ENCODE results near the gene TMCC2.
A peak's percentile ranks its signal among the peaks of the same experiment; 100 is the strongest.

Gene TMCC2

DNA sequence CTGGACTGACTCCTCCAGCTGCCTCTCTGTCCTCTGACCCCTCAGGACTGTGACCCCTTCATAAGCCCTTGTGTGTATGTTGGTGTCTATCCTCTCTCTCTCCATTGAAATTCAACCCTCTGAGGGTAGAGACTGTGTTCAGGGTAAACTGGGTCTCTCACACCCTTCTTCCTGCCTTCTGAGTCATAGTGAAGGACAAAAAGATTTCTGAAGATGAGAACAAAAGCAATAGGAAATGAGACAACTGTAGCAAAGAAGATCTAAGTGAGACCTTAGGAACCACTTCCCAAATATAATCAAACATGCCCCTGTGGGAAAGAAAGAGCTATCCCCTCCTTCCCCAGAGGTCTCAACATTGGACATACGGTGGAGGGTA lies 76.9 kb downstream of the TMCC2 start:
- H3K4me1 ChIP-seq = peaks cover 29% of the 10 kb centered on the region
- peaks cover 64% of the 10 kb centered on the region for H3K36me3 ChIP-seq (replicated peaks)
- no peak for DNase-seq (ENCODE audit: low spot score in 2 of 2)
- in situ Hi-C loops (cut with MboI; ENCODE audit: low sequenced_read_pairs) = no loop called here
- no peaks in the 10 kb centered on the region for H3K27me3 ChIP-seq (ENCODE audit: low read depth)
- H3K4me3 ChIP-seq = no peak overlapping the region
- no peaks in the 10 kb centered on the region for H3K9me3 ChIP-seq

DNA sequence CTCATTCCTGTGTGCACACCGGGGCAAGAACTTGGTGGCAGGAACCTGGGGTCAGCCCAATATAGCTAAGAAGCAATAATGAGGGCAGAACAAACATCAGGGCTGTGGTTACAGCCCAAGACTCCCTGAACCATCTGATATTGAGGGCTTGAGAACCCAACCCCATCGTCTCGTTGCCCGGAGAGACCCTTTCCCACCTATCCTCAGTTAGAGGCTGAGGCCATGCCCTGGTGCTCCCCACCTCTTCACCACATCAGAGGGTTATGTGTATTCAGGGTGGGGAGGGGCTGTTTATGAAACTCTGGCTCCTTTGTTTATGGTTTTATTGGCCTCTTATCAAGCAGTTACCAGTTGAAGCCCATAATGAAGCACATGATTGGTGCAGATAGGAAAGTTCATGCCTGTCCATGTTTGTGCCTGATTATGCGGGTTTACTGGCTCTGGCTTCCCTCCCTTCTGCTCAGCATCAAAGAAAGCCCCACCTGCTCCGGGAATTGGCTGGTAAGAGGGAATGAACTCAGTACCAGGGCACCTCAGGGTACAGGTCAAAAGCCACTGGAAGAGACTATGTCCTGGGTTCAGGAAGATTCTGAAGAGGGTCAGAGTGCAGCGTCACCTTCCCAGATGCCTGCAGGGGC lies 79.3 kb downstream of the TMCC2 start:
- peaks cover 81% of the 10 kb centered on the region for H3K36me3 ChIP-seq (replicated peaks)
- no peaks in the 10 kb centered on the region for H3K27me3 ChIP-seq (ENCODE audit: low read depth)
- no peaks in the 10 kb centered on the region for H3K9me3 ChIP-seq
- H3K4me3 ChIP-seq = no peak overlapping the region
- H3K4me1 ChIP-seq = peaks cover 10% of the 10 kb centered on the region
- DNase-seq (ENCODE audit: low spot score in 2 of 2) = no peak
- in situ Hi-C loops (cut with MboI; ENCODE audit: low sequenced_read_pairs) = no loop called here

DNA sequence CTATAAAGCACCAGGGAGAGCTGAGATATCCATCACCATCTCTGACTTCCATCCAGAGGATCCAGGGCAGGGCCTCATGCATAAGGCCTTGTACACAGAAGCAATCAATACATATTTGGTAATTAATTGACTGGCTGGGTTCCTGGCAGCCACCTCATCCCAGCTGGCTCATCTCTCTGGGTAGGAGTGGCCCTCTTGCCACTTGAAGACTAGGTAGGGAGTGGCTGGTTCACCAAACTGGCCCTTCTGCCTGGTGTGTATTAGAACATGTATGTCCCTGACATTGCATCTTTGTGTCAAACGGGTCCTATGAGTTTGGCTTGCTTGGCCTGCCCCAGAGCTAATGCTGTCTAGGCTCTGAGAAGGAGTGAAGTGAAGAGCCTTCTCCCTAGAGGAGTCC lies 82.0 kb downstream of the TMCC2 start:
- peaks cover 56% of the 10 kb centered on the region for H3K36me3 ChIP-seq (replicated peaks)
- no peak for DNase-seq (ENCODE audit: low spot score in 2 of 2)
- peaks cover 19% of the 10 kb centered on the region for H3K4me1 ChIP-seq
- in situ Hi-C loops (cut with MboI; ENCODE audit: low sequenced_read_pairs) = no loop called here
- H3K27me3 ChIP-seq (ENCODE audit: low read depth) = no peaks in the 10 kb centered on the region
- no peaks in the 10 kb centered on the region for H3K9me3 ChIP-seq
- H3K4me3 ChIP-seq = no peak overlapping the region

DNA sequence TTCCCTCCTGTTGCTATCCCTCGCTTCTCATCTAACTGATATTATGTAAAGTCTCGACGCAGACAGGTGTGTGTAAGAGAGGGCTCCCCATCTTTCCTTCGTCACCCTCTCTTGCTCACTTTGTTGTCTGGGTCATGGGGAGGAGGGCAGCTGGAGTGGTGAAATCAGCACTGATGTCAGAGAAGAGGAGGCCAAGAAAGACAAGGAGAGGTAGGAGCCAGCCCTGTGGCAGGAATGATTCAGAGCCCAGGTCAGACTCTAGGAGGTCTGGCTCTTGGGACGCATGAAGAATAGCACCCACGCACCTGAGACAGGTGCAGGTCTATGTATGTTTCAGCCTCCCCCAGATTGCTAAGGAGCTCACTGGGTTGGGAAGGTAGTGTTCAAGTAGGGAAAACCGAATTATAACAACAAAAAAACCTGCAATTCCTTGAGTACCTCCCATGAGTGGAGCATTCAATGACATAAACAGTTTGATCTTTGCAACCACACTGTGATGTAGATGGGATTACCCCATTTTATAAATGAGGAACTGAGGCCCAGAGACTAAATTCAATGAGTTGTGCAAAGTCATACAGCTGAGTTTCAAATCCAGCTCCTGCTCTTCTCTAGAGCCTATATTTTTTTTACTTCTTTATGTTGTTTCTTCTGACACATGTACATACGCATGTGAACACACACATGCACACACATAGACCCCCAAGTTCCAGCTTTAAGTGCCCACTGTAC lies 83.4 kb downstream of the TMCC2 start:
- Histone ChIP-seq H3K4me3 (no peak overlapping the region), H3K4me1 (peaks cover 26% of the 10 kb centered on the region), H3K27me3 (ENCODE audit: low read depth) (no peaks in the 10 kb centered on the region), H3K36me3 (replicated peaks) (peaks cover 45% of the 10 kb centered on the region), H3K9me3 (no peaks in the 10 kb centered on the region)
- no peak for DNase-seq (ENCODE audit: low spot score in 2 of 2)
- in situ Hi-C loops (cut with MboI; ENCODE audit: low sequenced_read_pairs) = no loop called here

DNA sequence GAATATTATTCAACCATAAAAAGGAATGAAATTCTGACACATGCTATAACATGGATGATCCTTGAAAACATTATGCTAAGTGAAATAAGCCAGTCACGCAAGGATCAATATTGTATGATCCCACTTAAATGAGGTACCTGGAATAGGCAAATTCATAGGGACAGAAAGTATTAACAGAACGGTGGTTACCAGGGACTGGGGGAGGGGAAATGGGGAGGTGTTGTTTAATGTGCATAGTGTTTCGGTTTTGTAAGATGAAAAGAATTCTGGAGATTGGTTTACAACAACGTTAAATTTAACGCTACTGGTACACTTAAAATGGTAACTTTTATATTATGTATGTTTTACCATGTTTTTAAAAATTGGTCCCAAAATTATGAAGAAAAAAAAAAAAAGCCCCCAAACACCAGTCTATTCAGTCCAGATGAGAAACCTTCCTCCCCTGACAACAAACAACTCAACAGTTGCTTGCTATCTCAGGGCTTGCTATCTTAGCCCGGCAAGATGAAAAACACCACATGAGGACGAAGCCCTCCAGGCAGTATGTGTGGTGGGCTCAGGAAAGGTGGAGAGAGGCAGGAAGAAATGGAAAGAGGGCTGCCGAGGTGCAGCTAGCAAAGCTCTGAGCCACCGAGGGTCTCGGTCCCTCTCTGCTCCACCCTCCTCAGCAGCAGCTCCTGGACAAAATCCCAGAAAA lies 85.3 kb downstream of the TMCC2 start:
- no peaks in the 10 kb centered on the region for H3K9me3 ChIP-seq
- no peak for DNase-seq (ENCODE audit: low spot score in 2 of 2)
- H3K4me1 ChIP-seq = peaks cover 45% of the 10 kb centered on the region
- H3K4me3 ChIP-seq = peak overlapping the region; percentile 16
- H3K27me3 ChIP-seq (ENCODE audit: low read depth) = no peaks in the 10 kb centered on the region
- H3K36me3 ChIP-seq (replicated peaks) = peaks cover 28% of the 10 kb centered on the region
- in situ Hi-C loops (cut with MboI; ENCODE audit: low sequenced_read_pairs) = no loop called here

DNA sequence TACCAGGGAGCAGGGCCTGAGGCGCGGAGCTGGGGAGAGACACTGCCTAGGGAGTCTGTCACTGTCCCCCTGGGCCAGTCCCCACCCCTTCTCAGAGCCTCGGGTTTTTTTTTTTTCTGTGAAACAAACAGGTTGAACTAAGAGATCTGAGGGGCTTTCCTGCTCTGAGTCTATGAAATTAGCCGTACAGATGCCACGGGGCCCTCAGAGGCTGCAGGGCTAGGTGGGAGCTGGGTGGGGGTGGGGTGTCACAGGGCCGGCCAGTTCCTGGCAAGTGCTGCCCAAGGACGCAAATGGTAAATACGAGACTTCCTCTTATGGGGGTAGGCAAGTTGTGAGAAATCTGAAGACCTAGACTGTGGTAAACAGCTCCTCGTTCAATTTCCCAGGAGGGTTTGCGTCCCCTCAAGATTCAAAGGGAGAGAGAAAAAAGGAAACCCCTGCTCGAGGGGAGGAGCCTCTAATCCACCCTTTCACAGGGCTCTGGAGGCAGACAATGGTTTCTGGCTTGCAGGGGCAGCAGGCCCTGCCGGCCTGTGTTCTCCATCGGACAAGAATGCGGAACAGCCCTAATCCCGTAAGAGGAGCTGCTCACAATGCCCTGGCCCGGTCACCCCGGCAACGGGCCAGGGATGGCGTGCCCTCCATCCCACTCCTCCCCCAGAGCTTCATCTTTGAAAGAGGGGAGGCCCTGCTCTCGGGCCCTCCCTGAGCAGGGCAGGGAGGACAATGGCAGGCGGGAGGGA lies 86.0 kb downstream of the TMCC2 start:
- peak overlapping the region; percentile 16 for H3K4me3 ChIP-seq
- in situ Hi-C loops (cut with MboI; ENCODE audit: low sequenced_read_pairs) = no loop called here
- no peaks in the 10 kb centered on the region for H3K9me3 ChIP-seq
- H3K36me3 ChIP-seq (replicated peaks) = peaks cover 22% of the 10 kb centered on the region
- H3K27me3 ChIP-seq (ENCODE audit: low read depth) = no peaks in the 10 kb centered on the region
- H3K4me1 ChIP-seq = peaks cover 52% of the 10 kb centered on the region
- peak; percentile 96 to 100 for DNase-seq (ENCODE audit: low spot score in 2 of 2)

DNA sequence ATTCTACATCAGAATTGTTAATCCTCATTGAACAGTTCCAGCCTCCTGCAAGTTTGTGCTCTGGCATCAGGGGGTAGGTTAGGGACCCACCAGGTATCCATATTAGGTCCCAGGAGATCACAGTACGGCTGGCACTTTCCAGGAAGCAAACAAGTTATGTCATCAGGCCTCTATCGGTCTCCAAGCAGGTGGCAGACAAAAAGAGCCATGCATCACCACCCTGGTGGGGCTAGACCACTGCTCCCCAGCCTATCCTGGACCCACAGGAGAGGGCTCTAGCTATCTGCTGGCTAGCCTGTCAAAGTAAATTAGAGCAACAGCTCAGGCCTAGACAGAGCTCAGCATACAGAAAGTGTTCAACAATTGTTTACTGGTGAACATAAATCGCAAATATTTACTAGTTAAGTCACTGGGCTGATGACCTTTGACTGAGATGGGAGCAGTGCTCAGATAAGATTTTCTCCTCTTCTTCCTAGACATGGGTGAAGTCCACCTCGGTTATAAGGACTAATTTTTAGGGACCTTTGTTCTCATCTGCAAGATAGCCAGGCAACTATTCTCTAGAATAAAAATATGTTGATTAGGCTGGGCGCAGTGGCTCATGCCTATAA lies 87.4 kb downstream of the TMCC2 start:
- in situ Hi-C loops (cut with MboI; ENCODE audit: low sequenced_read_pairs) = no loop called here
- peaks cover 64% of the 10 kb centered on the region for H3K4me1 ChIP-seq
- peaks cover 15% of the 10 kb centered on the region for H3K36me3 ChIP-seq (replicated peaks)

DNA sequence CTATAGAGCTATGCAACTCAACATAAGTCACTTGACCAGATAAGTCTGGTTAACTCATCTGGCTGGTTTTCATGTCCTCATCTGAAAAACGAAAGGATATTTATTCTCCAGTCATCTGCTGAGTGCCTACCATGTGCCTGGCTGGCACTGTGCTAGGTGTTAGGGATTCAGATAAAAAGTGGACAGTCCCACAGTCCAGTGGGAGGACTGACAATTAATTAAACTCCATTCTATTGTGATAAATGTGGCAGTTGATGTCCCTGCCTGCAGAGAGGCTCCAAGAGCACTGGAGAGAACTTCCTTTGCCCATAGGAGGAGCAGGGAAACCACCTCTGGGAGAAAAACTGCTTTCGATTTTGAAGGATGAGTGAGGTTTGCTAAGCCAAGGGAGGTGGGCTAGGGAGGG lies 88.4 kb downstream of the TMCC2 start:
- in situ Hi-C loops (cut with MboI; ENCODE audit: low sequenced_read_pairs) = no loop called here
- DNase-seq (ENCODE audit: low spot score in 2 of 2) = no peak
- Histone ChIP-seq H3K4me1 (peaks cover 64% of the 10 kb centered on the region), H3K36me3 (replicated peaks) (peaks cover 6% of the 10 kb centered on the region; the same call in 1 of the 2 replicates), H3K9me3 (no peaks in the 10 kb centered on the region), H3K4me3 (no peak overlapping the region), H3K27me3 (ENCODE audit: low read depth) (no peaks in the 10 kb centered on the region)

More for the DNA sequence above, 87.4 kb downstream of the TMCC2 start:
- H3K27me3 ChIP-seq (ENCODE audit: low read depth) = no peaks in the 10 kb centered on the region
- no peak for DNase-seq (ENCODE audit: low spot score in 2 of 2)
- H3K9me3 ChIP-seq = no peaks in the 10 kb centered on the region
- no peak overlapping the region for H3K4me3 ChIP-seq

DNA sequence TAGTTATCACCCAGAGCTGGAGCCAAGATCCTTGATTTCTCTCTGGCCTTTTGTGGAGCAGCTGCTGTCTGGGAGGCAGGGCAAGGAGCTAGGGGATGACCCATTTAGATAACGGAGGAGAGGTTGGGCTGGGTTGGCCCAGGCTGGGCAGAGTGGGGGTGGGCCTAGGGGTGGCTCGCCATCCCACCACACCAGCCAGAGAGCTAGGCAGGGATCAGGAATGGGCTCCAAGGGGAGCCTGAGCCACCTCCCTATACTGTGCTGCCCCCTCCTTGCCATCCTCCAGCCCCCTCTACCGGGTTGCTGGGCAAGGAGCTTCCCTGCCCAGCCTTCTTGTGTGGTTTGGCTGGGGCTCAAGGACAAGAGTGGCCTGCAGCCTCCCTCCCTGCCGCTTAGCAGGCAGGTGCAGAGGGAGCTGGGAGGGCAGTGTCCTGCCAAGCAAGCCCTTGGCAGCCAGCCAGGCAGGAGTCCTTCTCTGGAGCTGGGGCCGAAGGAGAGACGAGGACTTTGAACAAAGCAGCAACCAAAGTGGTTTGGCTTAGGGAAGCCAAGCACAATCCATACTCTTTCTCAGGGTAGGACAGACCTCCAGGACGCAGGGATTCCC lies 89.7 kb downstream of the TMCC2 start:
- no peak overlapping the region for H3K4me3 ChIP-seq
- H3K4me1 ChIP-seq = peaks cover 67% of the 10 kb centered on the region
- H3K27me3 ChIP-seq (ENCODE audit: low read depth) = no peaks in the 10 kb centered on the region
- H3K36me3 ChIP-seq (replicated peaks) = no peaks in the 10 kb centered on the region; the same call in 1 of the 2 replicates
- in situ Hi-C loops (cut with MboI; ENCODE audit: low sequenced_read_pairs) = no loop called here
- no peaks in the 10 kb centered on the region for H3K9me3 ChIP-seq
- peak in 1 of 2 experiments; percentile 76 for DNase-seq (ENCODE audit: low spot score in 2 of 2)

DNA sequence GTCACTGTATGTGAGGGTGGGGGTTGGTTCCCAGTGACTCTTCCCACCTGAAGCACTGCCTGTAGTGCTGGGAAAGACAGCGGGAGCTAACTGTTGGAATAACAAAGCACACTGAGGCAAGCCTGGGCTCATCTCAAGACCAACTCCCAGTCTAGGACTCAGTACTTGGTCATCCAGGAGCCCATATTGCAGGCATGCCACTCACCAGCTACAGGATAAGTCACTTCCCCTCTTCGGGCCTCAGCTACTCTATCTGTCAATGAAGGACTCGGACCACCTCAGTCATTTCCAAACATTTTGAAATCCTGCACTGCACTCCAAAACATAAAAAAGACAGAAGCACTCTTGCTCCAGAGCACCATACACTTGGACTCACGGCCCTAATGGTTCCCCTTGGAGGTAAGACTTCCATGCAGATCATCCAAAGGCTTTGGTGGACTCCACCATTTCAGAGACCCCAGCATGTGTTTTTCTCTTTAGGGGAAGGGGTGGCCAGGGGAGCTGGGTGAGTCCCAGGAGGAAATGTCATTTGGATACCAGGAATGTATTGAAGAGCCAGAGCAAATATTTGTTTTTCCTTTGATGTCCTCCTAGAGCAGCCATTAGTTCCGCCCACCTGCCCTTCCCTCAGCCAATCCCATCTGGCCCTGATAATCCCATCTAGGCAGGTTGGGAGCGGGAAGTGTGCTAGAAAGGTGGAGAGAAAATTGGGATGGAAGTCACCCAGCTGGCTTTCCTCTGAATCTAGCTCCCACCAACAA lies 90.7 kb downstream of the TMCC2 start:
- peak in 1 of 2 experiments; percentile 46 for DNase-seq (ENCODE audit: low spot score in 2 of 2)
- Histone ChIP-seq H3K27me3 (ENCODE audit: low read depth) (no peaks in the 10 kb centered on the region), H3K4me1 (peaks cover 59% of the 10 kb centered on the region), H3K4me3 (no peak overlapping the region), H3K36me3 (replicated peaks) (no peaks in the 10 kb centered on the region; the same call in 1 of the 2 replicates), H3K9me3 (no peaks in the 10 kb centered on the region)
- in situ Hi-C loops (cut with MboI; ENCODE audit: low sequenced_read_pairs) = no loop called here

DNA sequence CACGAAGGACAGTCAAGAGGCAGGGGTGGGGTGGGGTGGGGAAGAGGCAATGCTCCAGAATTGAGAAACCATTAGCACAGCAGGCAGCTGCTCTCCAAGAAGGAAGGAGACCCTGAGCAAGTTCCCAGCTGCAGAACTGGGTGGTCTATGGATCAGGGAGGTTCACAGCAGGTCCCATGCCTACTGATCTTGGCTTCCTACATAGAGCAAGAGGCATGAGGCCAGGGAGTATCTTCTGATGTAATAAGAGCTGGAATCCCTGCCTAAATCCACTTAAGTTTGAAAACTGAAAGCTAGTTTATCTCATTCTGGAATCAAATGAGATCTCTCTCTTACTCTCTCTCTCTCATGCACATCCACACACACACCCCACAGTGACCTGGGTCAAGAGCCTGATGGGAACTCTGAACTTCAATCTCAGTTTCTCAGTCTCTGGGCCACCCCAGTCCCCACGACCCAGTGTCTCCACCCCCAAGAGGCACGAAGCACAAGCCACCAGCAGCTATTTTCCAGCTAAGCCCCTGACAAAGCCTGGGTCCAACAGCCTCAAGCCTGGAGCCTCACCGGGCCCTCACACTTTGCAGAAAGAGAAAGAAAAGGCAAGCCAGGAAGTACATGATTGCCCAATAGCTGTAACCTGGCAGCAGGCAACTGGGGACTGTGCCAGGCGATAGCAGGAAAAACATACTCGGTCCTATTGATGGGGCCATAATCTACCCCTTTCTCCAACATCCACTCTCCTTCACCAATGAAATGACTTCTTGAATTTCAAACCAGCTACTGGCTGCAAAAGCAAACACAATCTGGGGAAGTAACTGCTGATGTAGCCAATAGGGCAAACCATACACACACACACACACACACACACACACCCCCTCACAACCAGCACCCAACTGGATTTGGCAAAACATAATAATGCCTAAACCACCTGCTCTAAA lies 91.6 kb downstream of the TMCC2 start:
- H3K36me3 ChIP-seq (replicated peaks) = no peaks in the 10 kb centered on the region; the same call in 1 of the 2 replicates
- in situ Hi-C loops (cut with MboI; ENCODE audit: low sequenced_read_pairs) = no loop called here
- H3K27me3 ChIP-seq (ENCODE audit: low read depth) = no peaks in the 10 kb centered on the region
- peak in 1 of 2 experiments; percentile 35 for DNase-seq (ENCODE audit: low spot score in 2 of 2)
- no peaks in the 10 kb centered on the region for H3K9me3 ChIP-seq
- peaks cover 52% of the 10 kb centered on the region for H3K4me1 ChIP-seq
- peak overlapping the region; percentile 78 for H3K4me3 ChIP-seq

Data from HAP-1 (cell line).